HUES6 (cell line): Measurements from ENCODE around the gene DIP2C.
"Not testable (repeated sequence)": the region's sequence is repeated elsewhere in the genome, so short reads cannot be mapped to it uniquely, and the experiment has no call there.

ENCODE experiments used
- H3K27ac ChIP-seq: 2 replicates; pipeline ENCODE4 v1.7.0; 2013; ENCODE audit warnings: low read depth, mild to moderate bottlenecking, low read length, inconsistent platforms
- H3K27me3 ChIP-seq: 2 replicates; pipeline ENCODE4 v1.6.1; 2013; ENCODE audit warnings: low read length; ENCODE audit not compliant: control insufficient read depth, insufficient read depth
- H3K36me3 ChIP-seq: 2 replicates; pipeline ENCODE4 v1.6.1; 2013; ENCODE audit warnings: low read length; ENCODE audit not compliant: control insufficient read depth, insufficient read depth
- H3K4me1 ChIP-seq: 2 replicates; pipeline ENCODE4 v1.6.1; 2013; ENCODE audit warnings: low read length; ENCODE audit not compliant: control insufficient read depth, insufficient read depth
- H3K4me3 ChIP-seq: 2 replicates; pipeline ENCODE4 v1.5.1; 2013; ENCODE audit warnings: low read depth, low read length
- H3K9ac ChIP-seq: one replicate; pipeline ENCODE4 v1.6.1; 2013; ENCODE audit warnings: mild to moderate bottlenecking, low read length
- H3K9me3 ChIP-seq: 2 replicates; pipeline ENCODE4 v1.6.1; 2013; ENCODE audit warnings: low read depth, low read length; ENCODE audit not compliant: control insufficient read depth, insufficient read depth

The DIP2C gene

DNA sequence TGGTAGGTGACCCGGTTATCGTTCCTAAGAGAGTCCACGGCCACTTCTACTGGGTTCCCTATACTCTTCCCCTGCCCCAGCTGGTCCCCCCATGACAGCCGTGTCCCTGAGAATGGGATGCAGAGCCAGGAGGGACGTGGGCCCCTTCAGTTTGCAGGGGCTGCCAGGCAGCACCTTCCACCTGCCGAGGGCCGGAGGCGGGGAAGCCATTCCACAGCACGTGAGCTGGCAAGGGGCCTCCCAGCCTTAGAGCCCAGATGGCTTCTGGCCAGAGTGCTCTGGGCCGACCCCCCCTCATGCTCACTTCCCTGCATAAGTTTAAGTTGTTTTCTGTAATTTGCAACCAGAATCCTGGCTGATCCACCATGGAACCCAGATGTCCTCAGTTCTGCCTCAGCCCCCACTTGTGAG is 39.0 kb downstream of the DIP2C start:
- Histone ChIP-seq H3K27ac (peak overlapping the region; percentile 63; the same call in 1 of the 2 replicates), H3K4me1 (peaks cover 11% of the 10 kb centered on the region), H3K9ac (no peak overlapping the region), H3K4me3 (no peak overlapping the region), H3K36me3 (no peaks in the 10 kb centered on the region), H3K27me3 (no peaks in the 10 kb centered on the region), H3K9me3 (no peaks in the 10 kb centered on the region)

DNA sequence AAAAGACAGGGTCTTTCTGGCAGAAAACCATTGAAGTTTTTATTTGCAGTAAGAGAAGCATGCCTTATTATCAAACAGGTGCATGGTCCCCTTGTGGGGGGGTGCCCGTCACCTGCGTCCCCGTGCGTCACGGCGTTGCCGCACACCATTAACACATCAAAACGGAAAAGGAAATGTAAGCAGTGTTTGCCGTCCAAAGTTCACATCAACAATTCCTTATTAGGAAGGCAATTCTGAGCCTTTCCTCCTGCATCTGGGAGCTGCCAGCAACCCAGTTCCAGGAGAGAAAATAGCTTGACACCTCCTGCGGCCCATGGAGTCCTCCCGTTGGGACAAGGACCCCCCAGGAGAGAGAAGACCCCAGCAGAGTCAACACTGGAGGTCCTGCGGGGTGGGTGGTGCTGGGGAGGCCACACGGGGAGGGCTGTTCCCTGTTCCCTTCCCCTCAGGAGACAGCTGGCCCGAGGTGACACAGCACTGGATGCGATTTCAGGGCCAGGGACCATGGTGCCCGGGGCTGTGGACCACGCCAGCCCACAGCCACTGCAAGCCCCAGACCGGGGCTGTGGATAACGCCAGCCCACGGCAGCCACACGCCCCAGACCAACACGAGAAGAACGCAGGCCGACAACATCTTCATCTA is 39.5 kb downstream of the DIP2C start:
- peaks cover 11% of the 10 kb centered on the region for H3K4me1 ChIP-seq
- no peak overlapping the region for H3K9ac ChIP-seq
- H3K9me3 ChIP-seq = peaks cover 3% of the 10 kb centered on the region
- no peaks in the 10 kb centered on the region for H3K36me3 ChIP-seq
- peak overlapping the region; percentile 63; the same call in 1 of the 2 replicates for H3K27ac ChIP-seq
- H3K27me3 ChIP-seq = no peaks in the 10 kb centered on the region
- no peak overlapping the region for H3K4me3 ChIP-seq

DNA sequence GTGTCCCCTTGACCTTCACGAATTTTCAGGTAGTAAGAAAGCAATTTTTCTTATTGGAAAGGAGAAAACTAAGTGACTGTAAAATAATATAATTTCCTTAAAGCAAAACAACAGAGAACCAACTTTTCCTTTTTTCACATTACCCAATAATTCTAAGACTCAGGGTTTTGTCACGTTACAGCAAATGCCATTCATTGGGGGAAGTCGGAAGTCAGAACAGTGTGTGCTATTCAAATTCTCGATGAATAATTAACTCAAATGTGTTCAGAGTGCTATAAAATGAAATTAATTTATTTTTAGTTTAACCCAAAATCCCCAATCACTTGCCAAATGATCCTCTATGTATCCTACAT is 40.0 kb downstream of the DIP2C start:
- Histone ChIP-seq H3K9ac (no peak overlapping the region), H3K27ac (no peak overlapping the region), H3K36me3 (no peaks in the 10 kb centered on the region), H3K4me3 (no peak overlapping the region), H3K9me3 (peaks cover 6% of the 10 kb centered on the region), H3K27me3 (no peaks in the 10 kb centered on the region), H3K4me1 (peaks cover 10% of the 10 kb centered on the region)

DNA sequence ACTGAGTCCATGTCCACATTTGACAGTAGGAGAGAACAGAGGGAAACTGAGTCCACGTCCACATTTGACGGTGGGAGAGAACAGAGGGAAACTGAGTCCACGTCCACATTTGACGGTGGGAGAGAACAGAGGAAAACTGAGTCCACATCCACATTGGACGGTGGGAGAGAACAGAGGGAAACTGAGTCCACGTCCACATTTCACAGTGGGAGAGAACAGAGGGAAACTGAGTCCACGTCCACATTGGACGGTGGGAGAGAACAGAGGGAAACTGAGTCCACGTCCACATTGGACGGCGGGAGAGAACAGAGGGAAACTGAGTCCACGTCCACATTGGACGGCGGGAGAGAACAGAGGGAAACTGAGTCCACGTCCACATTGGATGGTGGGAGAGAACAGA is 42.4 kb downstream of the DIP2C start:
- not testable (repeated sequence) for H3K4me3 ChIP-seq, H3K4me1 ChIP-seq, H3K27ac ChIP-seq, H3K9ac ChIP-seq, H3K36me3 ChIP-seq, H3K27me3 ChIP-seq, H3K9me3 ChIP-seq

DNA sequence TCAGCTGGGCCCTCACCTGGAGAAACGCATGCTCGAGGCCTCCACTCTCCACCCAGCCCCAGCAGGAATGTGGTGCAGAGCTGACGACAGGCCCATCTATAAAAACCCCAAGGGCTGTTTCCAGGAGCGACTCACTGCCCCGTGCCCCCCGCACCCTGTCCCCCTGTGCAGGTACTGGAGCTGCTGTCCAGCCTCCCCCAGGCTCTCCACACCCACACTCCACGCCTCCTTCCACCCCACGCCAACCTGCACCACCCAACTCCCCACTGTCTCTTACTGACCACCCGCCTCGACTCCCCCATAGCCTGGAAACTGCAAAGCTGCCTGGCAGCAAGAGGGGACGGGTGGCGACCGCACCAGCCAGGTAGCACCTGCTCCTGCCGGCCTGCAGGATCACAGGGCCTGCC is 43.3 kb downstream of the DIP2C start:
- Histone ChIP-seq H3K9me3 (peaks cover 6% of the 10 kb centered on the region), H3K9ac (no peak overlapping the region), H3K4me3 (no peak overlapping the region)

DNA sequence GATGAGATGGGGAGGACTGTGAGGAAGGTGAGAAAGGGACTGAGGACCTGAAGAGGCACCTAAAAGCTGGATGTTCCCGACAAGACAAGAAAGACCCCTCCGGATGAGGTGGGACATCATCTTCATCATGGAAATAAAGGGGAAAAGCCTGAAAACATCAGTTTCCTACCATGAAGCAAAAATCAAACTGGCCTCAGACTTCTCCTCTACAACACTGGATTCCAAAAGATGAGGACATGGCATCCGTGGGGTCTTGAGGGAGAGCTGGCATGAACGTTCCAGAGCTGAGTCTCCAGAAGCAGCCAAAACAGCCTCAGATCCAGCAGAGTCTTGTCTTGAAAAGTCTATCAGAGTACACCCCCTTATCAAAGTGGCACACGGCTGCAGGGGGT is 44.5 kb downstream of the DIP2C start:
- no peak overlapping the region for H3K4me3 ChIP-seq
- H3K4me1 ChIP-seq = 0 out of 2 replicates have a peak, but pooled peaks cover 3% of the 10 kb centered on the region
- peaks cover 6% of the 10 kb centered on the region for H3K9me3 ChIP-seq
- no peaks in the 10 kb centered on the region for H3K27me3 ChIP-seq
- H3K36me3 ChIP-seq = no peaks in the 10 kb centered on the region
- no peak overlapping the region for H3K9ac ChIP-seq
- H3K27ac ChIP-seq = no peak overlapping the region

More for the DNA sequence above, 43.3 kb downstream of the DIP2C start:
- peaks cover 6% of the 10 kb centered on the region for H3K4me1 ChIP-seq
- H3K27me3 ChIP-seq = no peaks in the 10 kb centered on the region
- no peaks in the 10 kb centered on the region for H3K36me3 ChIP-seq
- no peak overlapping the region for H3K27ac ChIP-seq

DNA sequence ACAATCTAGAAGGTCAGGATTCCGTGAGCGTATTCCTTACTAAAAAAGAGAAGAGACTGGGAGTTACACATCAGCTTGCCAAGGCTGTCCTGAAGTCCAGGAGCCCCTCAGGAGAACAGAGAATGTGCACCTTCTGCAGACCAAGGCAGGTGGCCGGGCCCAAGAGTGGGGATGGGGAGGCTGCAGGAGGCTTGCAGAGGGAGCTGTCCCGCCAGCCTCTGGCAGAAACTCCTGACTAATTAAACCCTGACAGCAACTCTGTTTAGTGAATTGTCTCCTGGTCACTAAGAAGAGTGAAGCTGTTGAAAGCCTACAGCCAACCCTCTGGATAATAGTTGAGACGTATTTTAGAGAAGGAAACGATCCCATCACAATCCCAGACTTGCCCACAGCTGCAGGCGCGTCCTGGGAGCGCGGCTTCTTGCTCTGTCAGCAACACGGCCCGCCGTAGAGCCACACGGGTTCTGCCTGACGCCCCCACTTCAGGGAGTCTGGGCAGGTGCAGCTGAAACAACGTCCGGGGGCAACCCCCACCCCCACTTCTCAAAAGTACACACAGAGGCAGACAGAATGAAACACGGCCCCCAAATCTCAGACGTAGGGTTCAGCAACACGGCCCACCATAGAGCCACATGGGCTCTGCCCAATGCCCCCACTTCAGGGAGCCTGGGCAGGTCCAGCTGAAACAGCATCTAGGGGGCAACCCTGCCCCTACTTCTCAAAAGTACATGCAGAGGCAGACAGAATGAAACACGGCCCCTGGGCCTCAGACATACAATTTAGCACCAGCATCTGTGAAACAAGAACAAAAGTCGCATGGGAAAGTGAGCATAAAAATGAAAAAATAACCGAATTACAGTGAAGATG is 45.2 kb downstream of the DIP2C start:
- no peaks in the 10 kb centered on the region for H3K36me3 ChIP-seq
- 0 out of 2 replicates have a peak, but pooled peaks cover 3% of the 10 kb centered on the region for H3K4me1 ChIP-seq
- no peaks in the 10 kb centered on the region for H3K27me3 ChIP-seq
- H3K4me3 ChIP-seq = no peak overlapping the region
- H3K9me3 ChIP-seq = peaks cover 6% of the 10 kb centered on the region
- H3K9ac ChIP-seq = no peak overlapping the region
- no peak overlapping the region for H3K27ac ChIP-seq

DNA sequence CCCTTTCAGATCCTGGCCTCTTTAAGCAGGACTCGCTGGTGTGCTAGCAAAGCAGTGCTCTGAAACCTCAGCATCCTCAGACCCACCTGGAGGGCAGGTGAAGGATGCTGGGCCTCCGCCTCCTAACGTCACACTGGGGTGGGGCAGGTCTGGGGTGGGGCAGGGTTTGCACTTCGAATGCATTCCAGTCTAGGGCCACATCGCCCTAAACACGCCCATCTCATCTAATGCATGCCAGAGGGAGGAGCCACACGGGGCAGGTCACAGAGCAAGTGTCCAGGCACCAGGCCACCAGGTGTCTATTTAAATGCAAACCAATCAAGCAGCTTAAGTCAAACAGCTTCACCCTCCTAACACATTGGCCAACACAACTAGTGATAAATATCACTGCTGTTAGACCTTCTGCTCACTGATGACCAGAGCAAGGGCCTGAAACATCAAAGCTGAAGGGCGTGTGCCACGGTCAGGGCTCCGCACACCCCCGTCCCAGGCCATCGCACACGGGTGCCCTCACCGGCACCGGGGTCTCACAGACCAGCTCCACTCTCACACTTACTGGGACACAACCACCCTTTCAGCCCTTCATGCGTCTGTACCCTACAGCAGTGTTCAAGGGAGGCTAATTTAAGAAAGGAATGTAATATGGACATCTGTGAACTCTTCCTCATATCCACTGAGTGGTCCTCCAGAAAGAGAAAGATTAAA is 47.1 kb downstream of the DIP2C start:
- H3K27ac ChIP-seq = no peak overlapping the region
- 0 out of 2 replicates have a peak, but pooled peaks cover 3% of the 10 kb centered on the region for H3K4me1 ChIP-seq
- no peaks in the 10 kb centered on the region for H3K36me3 ChIP-seq
- peaks cover 6% of the 10 kb centered on the region for H3K9me3 ChIP-seq
- H3K9ac ChIP-seq = no peak overlapping the region
- H3K4me3 ChIP-seq = no peak overlapping the region
- H3K27me3 ChIP-seq = no peaks in the 10 kb centered on the region

DNA sequence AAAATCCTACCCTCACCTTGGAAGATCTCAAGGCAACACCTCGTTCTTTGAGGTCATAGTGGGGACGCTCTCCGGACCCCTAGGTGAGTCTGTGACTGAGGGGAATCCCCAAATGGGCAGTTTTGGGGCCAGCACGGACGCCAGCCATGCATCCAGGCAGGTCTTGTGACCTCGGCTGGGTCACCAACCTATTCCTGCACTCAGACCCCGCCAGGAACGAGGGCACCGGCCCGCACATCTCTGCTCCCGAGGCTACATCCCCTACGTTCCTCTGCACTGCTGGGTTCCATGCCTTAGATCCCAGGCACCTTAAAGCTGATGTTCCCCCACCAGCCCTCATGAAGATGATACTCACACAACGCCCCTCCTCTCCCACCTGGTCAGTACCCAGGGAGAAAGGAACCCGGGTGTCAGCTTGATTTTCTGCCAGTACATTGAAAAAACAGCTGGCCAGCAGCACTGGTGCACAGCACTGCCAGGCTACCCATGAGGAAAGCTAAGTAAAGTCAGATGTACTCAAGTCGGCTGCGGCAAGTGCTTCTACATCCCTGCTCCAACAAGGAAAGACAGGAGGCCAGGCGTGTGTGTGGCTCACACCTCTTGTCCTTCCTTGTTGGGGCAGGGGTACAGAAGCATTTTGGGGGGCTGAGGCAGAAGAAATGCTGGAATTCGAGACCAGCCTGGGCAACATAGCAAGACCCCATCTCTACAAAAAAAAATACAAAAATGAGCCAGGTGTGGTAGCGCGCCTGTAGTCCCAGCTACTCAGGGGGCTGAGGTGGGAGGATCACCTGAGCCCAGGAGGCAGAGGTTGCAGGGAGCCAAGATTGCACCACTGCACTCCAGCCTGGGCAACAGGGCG is 48.1 kb downstream of the DIP2C start:
- H3K4me1 ChIP-seq = 0 out of 2 replicates have a peak, but pooled peaks cover 3% of the 10 kb centered on the region
- H3K9ac ChIP-seq = no peak overlapping the region
- no peak overlapping the region for H3K4me3 ChIP-seq
- H3K9me3 ChIP-seq = peaks cover 6% of the 10 kb centered on the region
- no peaks in the 10 kb centered on the region for H3K36me3 ChIP-seq
- no peaks in the 10 kb centered on the region for H3K27me3 ChIP-seq
- H3K27ac ChIP-seq = no peak overlapping the region

DNA sequence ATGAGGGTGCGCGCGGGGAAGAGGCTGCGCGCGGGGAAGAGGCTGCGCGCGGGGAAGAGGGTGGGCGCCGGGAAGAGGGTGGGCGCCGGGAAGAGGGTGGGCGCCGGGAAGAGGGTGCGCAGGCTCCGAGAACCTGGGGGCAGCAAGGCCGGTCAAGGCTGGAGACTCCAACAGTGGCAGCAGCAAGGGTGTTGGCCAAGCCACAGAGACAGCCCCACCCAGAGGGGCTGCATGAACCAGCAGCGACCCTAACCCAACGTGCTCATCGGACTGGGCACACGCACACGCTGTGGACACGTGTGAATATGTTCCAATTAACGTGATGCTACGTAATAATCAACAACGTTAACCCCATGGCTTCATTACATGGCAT is 48.8 kb downstream of the DIP2C start:
- H3K36me3 ChIP-seq = no peaks in the 10 kb centered on the region
- peaks cover 6% of the 10 kb centered on the region for H3K9me3 ChIP-seq
- H3K27ac ChIP-seq = no peak overlapping the region
- 0 out of 2 replicates have a peak, but pooled peaks cover 3% of the 10 kb centered on the region for H3K4me1 ChIP-seq
- no peak overlapping the region for H3K4me3 ChIP-seq
- no peak overlapping the region for H3K9ac ChIP-seq
- no peaks in the 10 kb centered on the region for H3K27me3 ChIP-seq
